ENCODE measurements around the gene KRTAP10-1. TPM values are rescaled to one million over a fixed set of nuclear protein-coding genes. Genes with fewer than 3 reads are reported as not detected.

KRTAP10-1 gene
- total and polyA plus RNA-seq, 4 donors = not detected

DNA sequence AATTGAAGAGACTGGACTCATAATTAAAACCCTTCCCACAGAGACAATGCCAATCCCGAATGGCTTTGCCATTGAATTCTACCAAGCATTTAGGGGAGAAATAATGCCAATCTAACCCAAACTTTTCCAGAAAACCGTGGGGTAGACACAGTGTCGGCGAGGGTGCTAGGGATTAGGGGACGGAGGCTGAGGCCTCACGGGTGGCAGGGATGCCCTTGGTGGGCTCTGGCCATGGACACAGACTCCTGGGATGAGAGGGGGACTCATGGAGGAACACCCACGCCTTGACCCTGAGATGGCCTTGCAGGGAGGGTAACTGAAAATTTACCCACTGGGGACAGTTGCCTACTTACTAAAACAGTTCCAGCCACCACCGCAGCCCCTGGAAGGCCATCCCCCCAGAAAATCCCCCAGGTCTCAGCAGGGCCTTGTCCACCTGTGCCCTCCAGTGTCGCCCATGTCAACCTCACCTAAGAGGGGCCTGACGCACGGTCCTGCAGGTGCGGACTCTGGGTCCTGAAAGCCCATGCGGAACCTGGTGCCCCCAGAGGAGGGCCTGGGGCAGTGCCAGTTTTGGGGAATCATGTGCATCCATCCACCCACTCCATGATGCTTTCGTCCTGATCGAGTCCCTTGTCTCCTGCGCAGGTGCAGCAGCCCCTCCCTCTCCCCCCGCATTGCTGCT, 38.5 kb upstream of the KRTAP10-1 start:
- no peaks in the 10 kb centered on the region for H3K36me3 ChIP-seq (ENCODE audit: control insufficient read depth in 4 of 4, insufficient read depth in 3 of 4, low read depth in 1 of 4, low read length in 3 of 4)
- 95% methylated on average over 17 of the region's 17 CpGs for WGBS
- H3K4me3 ChIP-seq (ENCODE audit: low read depth in 1 of 3, low read length in 3 of 3) = no peak overlapping the region
- H3K4me1 ChIP-seq (ENCODE audit: control insufficient read depth in 4 of 4, insufficient read depth in 4 of 4, low read length in 3 of 4) = peaks cover 0 to 13% (median 3%) of the 10 kb centered on the region in 4 donors
- H3K9me3 ChIP-seq (ENCODE audit: control insufficient read depth in 4 of 4, low read length in 3 of 4) = peaks cover 0 to 4% (median 2%) of the 10 kb centered on the region in 4 donors
- H3K27ac ChIP-seq (ENCODE audit: low read depth in 1 of 2, low read length in 2 of 2) = no peak overlapping the region
- no peak for TF ChIP-seq HNF4A (conservative IDR thresholded peaks at IDR 0.05)
- no peak for TF ChIP-seq RAD21 (IDR thresholded peaks at IDR 0.05)
- no peak for TF ChIP-seq EGR1 (IDR thresholded peaks at IDR 0.05; ENCODE audit: low read depth in 2 of 2)
- TF ChIP-seq, protein P1, sequence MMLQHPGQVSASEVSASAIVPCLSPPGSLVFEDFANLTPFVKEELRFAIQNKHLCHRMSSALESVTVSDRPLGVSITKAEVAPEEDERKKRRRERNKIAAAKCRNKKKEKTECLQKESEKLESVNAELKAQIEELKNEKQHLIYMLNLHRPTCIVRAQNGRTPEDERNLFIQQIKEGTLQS (IDR thresholded peaks at IDR 0.05) = no peak
- no peak for TF ChIP-seq FOXA1 (IDR thresholded peaks at IDR 0.05)
- no peak for TF ChIP-seq FOXA2 (IDR thresholded peaks at IDR 0.05)
- TF ChIP-seq GABPA (IDR thresholded peaks at IDR 0.05 in 1 of 2, conservative IDR thresholded peaks at IDR 0.05 in 1 of 2) = no peak
- TF ChIP-seq, protein P2, sequence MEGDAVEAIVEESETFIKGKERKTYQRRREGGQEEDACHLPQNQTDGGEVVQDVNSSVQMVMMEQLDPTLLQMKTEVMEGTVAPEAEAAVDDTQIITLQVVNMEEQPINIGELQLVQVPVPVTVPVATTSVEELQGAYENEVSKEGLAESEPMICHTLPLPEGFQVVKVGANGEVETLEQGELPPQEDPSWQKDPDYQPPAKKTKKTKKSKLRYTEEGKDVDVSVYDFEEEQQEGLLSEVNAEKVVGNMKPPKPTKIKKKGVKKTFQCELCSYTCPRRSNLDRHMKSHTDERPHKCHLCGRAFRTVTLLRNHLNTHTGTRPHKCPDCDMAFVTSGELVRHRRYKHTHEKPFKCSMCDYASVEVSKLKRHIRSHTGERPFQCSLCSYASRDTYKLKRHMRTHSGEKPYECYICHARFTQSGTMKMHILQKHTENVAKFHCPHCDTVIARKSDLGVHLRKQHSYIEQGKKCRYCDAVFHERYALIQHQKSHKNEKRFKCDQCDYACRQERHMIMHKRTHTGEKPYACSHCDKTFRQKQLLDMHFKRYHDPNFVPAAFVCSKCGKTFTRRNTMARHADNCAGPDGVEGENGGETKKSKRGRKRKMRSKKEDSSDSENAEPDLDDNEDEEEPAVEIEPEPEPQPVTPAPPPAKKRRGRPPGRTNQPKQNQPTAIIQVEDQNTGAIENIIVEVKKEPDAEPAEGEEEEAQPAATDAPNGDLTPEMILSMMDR (IDR thresholded peaks at IDR 0.05; ENCODE audit: low read depth, low read length, missing input control) = no peak
- TF ChIP-seq RXRA (IDR thresholded peaks at IDR 0.05) = no peak
- TF ChIP-seq TAF1 (conservative IDR thresholded peaks at IDR 0.05) = no peak
- TF ChIP-seq, protein P3, sequence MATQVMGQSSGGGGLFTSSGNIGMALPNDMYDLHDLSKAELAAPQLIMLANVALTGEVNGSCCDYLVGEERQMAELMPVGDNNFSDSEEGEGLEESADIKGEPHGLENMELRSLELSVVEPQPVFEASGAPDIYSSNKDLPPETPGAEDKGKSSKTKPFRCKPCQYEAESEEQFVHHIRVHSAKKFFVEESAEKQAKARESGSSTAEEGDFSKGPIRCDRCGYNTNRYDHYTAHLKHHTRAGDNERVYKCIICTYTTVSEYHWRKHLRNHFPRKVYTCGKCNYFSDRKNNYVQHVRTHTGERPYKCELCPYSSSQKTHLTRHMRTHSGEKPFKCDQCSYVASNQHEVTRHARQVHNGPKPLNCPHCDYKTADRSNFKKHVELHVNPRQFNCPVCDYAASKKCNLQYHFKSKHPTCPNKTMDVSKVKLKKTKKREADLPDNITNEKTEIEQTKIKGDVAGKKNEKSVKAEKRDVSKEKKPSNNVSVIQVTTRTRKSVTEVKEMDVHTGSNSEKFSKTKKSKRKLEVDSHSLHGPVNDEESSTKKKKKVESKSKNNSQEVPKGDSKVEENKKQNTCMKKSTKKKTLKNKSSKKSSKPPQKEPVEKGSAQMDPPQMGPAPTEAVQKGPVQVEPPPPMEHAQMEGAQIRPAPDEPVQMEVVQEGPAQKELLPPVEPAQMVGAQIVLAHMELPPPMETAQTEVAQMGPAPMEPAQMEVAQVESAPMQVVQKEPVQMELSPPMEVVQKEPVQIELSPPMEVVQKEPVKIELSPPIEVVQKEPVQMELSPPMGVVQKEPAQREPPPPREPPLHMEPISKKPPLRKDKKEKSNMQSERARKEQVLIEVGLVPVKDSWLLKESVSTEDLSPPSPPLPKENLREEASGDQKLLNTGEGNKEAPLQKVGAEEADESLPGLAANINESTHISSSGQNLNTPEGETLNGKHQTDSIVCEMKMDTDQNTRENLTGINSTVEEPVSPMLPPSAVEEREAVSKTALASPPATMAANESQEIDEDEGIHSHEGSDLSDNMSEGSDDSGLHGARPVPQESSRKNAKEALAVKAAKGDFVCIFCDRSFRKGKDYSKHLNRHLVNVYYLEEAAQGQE (IDR thresholded peaks at IDR 0.05) = no peak
- TF ChIP-seq, protein P4, sequence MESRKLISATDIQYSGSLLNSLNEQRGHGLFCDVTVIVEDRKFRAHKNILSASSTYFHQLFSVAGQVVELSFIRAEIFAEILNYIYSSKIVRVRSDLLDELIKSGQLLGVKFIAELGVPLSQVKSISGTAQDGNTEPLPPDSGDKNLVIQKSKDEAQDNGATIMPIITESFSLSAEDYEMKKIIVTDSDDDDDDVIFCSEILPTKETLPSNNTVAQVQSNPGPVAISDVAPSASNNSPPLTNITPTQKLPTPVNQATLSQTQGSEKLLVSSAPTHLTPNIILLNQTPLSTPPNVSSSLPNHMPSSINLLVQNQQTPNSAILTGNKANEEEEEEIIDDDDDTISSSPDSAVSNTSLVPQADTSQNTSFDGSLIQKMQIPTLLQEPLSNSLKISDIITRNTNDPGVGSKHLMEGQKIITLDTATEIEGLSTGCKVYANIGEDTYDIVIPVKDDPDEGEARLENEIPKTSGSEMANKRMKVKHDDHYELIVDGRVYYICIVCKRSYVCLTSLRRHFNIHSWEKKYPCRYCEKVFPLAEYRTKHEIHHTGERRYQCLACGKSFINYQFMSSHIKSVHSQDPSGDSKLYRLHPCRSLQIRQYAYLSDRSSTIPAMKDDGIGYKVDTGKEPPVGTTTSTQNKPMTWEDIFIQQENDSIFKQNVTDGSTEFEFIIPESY (IDR thresholded peaks at IDR 0.05) = no peak
- no peak for TF ChIP-seq YY1 (IDR thresholded peaks at IDR 0.05)
- DNase-seq (ENCODE audit: low spot score) = peak; percentile 24
- H3K27me3 ChIP-seq (ENCODE audit: control insufficient read depth in 4 of 4, insufficient read depth in 4 of 4, low read length in 3 of 4) = no peaks in the 10 kb centered on the region
- no peak overlapping the region for H3K9ac ChIP-seq (ENCODE audit: low read depth in 1 of 2, low read length in 2 of 2)

DNA sequence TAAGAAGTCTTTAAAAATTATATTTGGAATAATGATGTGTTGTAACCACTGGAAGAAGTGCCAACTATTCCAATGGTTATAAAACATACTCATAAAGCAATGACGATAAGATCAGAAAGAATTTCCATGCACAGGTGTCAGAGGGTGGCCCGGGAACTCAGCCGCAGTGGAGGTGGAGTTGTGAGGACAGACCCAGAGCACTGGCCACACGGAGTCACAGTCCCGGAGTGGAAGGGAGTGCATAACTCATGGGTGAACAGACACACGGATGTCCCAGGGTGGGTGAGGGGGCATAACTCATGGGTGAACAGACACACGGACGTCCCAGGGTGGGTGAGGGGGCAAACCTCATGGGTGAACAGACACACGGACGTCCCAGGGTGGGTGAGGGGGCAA, 36.0 kb upstream of the KRTAP10-1 start:
- Histone ChIP-seq H3K9ac (ENCODE audit: low read depth in 1 of 2, low read length in 2 of 2) (no peak overlapping the region), H3K27me3 (ENCODE audit: control insufficient read depth in 4 of 4, insufficient read depth in 4 of 4, low read length in 3 of 4) (no peaks in the 10 kb centered on the region), H3K9me3 (ENCODE audit: control insufficient read depth in 4 of 4, low read length in 3 of 4) (peaks cover 0 to 7% (median 1%) of the 10 kb centered on the region in 4 donors), H3K4me1 (ENCODE audit: control insufficient read depth in 4 of 4, insufficient read depth in 4 of 4, low read length in 3 of 4) (peaks cover 0 to 13% (median 3%) of the 10 kb centered on the region in 4 donors), H3K4me3 (ENCODE audit: low read depth in 1 of 3, low read length in 3 of 3) (no peak overlapping the region), H3K36me3 (ENCODE audit: control insufficient read depth in 4 of 4, insufficient read depth in 3 of 4, low read depth in 1 of 4, low read length in 3 of 4) (no peaks in the 10 kb centered on the region), H3K27ac (ENCODE audit: low read depth in 1 of 2, low read length in 2 of 2) (no peak overlapping the region)
- 89% methylated on average over 10 of the region's 10 CpGs for WGBS
- DNase-seq (ENCODE audit: low spot score) = peak; percentile 28
- TF ChIP-seq RXRA (IDR thresholded peaks at IDR 0.05) = no peak
- no peak for TF ChIP-seq GABPA (IDR thresholded peaks at IDR 0.05 in 1 of 2, conservative IDR thresholded peaks at IDR 0.05 in 1 of 2)
- TF ChIP-seq, protein P1 (IDR thresholded peaks at IDR 0.05) = no peak
- no peak for TF ChIP-seq JUND (IDR thresholded peaks at IDR 0.05)
- TF ChIP-seq NR2F2 (IDR thresholded peaks at IDR 0.05) = no peak
- no peak for TF ChIP-seq RAD21 (IDR thresholded peaks at IDR 0.05)
- TF ChIP-seq YY1 (IDR thresholded peaks at IDR 0.05) = no peak
- TF ChIP-seq FOXA2 (IDR thresholded peaks at IDR 0.05) = no peak
- TF ChIP-seq, protein P4 (IDR thresholded peaks at IDR 0.05) = no peak
- TF ChIP-seq, protein P5, sequence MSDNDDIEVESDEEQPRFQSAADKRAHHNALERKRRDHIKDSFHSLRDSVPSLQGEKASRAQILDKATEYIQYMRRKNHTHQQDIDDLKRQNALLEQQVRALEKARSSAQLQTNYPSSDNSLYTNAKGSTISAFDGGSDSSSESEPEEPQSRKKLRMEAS (IDR thresholded peaks at IDR 0.05) = no peak
- TF ChIP-seq, protein P3 (IDR thresholded peaks at IDR 0.05) = no peak
- no peak for TF ChIP-seq EGR1 (IDR thresholded peaks at IDR 0.05; ENCODE audit: low read depth in 2 of 2)

All from liver (tissue), 9 donors.